ENCODE results near the gene RSPO3.
"Not testable (repeated sequence)": the region's sequence is repeated elsewhere in the genome, so short reads cannot be mapped to it uniquely, and the experiment has no call there.

RSPO3 gene

DNA sequence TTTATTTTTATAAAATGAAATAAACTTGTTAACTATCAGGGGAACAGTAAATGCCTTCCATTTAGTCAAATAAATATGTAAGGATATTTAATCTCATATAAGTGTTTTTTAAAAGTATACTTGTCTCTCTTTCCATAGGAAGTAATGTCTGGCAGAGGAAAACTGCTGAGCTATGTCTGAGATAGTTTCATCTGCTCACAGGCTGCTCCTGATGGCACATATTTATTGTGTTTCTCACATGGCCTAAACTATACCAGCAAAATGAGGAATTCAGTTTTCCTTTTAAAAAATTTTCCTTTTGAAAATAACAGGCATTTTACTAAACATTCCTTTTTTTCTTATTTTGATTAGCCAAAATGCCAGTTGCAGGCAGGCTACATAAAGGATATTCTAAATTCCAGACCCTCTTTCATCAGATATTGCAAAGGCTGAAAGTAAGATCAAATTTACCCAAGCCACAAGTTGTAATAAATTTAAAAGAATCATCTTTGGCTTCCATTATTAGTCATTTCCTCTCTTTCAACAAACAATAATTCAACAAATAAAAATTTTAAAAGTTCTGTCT, 88.1 kb downstream of the RSPO3 start:
- no peak for DNase-seq

DNA sequence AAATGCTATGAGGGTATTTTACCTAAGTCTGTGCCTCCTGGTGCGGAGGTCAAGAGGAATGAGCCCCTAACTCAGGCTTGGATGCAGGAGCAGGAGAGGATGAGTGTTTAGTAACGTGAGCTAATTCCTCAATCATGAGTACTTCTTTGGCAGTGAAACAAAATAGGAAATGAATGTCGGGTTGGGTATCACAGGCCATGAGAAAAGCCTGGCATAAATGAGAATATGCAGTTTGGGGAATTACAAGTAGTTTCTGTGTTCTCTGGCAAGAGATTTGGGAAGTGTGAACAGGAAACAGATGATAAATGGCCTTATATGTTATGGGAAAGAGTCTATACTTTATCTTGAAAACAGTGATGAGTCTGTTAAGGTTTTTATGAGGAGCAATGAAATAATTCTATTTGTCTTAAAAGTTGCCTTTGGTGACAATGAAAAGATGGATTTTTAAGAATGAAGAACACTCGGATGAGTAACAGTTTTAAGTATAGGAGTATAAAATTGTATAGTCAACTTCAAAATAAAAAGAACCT, 89.2 kb downstream of the RSPO3 start:
- DNase-seq = no peak

DNA sequence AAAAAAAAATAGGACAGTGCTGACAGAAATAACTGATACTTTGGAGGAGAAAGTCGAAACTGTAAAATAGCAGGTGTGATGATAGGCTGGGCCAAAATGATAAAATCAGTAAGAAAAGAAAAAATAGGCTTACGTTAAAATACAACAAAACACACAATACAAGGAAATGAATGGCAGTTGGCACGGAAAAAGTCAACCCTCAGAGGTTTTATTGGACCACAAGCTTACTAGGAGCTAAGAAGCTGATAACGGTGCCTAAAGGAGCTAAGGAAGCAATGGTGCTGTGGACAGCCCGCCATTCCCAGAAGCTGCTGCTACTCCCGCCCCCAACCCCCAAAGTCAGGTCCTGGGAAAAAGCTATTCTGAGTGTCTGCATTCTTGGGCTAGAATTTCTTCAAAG, 92.3 kb downstream of the RSPO3 start:
- DNase-seq = no peak

- no peak for DNase-seq
Observed at GRCh38 chr6:127212376-127212775, 93.9 kb downstream of the RSPO3 start.

DNA sequence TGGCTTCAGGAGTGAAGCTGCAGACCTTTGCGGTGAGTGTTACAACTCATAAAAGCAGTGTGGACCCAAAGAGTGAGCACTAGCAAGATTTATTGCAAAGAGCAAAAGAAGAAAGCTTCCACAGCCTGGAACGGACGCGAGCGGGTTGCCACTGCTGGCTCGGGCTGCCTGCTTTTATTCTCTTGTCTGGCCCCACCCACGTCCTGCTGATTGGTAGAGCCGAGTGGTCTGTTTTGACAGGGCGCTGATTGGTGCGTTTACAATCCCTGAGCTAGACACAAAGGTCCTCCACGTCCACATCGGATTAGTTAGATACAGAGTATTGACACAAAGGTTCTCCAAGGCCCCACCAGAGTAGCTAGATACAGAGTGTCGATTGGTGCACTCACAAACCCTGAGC, 95.6 kb downstream of the RSPO3 start:
- not testable (repeated sequence) for DNase-seq

- DNase-seq = not testable (repeated sequence)
Observed at GRCh38 chr6:127214531-127214930, 96.1 kb downstream of the RSPO3 start.

DNA sequence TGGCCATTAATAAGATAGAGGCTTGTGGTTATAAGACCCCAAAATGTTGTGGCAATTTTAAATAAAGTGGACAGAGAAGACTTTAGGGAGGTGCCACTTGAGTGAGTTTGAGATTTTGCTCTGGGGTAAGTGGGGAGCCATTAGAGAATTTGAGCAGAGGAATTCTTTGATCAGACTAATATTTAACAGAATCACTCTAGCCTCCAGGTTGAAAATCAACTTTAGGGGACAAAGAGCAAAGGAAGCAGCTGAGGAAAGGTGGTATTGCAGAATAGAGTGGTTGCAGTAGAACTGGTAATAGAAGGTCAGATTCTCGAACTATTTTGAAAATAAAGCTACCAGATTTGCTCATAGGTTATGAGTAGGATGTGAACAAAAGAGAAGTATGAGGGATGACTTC, 97.5 kb downstream of the RSPO3 start:
- DNase-seq = no peak

GRCh38 chr6:127216810-127217789, 98.6 kb downstream of the RSPO3 start:
- DNase-seq = no peak

DNA sequence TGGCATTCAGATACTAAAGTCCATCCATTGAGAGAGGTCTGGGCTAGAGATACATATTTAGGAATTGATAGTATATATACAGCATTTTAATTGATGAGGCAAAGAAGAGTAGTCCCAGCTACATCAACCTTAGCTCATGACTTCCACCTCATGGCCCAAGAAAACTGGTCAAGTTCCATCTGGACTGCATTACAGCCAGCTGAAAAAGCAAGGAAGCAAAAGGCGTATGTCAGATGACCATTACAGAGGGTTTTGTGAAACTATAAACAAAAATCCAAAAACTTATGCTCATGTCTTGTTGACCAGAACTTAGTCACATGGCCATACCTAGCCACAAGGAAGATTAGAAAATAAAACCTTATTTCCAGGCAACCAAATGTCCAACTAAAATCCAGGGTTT, 101.4 kb downstream of the RSPO3 start:
- DNase-seq = no peak

GRCh38 chr6:127221201-127221600, 102.7 kb downstream of the RSPO3 start:
- no peak for DNase-seq

DNA sequence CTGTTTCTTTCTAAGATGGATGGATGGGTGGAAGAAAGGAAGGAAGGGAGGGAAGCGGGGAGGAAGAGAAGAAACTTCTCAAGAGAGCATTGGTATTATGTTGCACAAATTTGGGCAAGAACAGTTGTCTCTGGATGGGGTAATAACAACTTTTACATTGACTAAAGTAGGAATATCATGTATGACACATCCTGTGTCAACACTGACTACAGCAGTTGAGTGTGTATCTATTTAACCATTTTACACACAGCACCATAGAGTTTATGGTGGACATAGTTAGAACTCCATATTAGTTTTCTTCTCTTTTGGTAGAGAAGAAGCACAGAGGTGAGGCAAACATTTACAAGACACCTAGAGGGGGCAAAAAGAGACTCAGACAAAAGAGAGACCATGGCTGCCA, 103.9 kb downstream of the RSPO3 start:
- no peak for DNase-seq

GRCh38 chr6:127225497-127225896, 107.0 kb downstream of the RSPO3 start:
- no peak for DNase-seq

- DNase-seq = not testable (repeated sequence)
Observed at GRCh38 chr6:127233819-127234218, 115.3 kb downstream of the RSPO3 start.

DNA sequence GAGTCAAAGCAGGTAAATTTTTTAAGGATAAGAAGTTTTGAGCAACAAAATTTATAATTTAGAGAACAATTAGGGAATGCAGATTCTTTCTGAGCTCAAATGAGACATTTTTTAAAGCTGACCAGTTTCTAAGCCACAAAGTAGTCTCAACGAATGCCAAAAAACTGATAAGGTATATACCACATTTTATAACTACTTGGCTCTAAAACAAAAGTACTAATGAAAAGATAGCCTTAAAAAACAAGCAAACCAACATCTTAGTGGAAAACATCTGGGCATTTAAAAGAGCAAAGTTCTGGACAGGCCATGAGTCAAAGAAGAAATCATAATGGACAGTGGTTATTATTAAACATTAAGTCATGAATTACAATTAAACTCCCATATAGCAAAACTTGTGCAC, 125.0 kb downstream of the RSPO3 start:
- no peak for DNase-seq
